Ovary (tissue), 1 donor: ENCODE data around the gene LMF2.

Source experiments
- EP300 ChIP-seq: sonication (generic); formaldehyde crosslinking; IDR thresholded peaks from one replicate; pipeline ENCODE4 v1.6.1; 2017; ENCODE audit warnings: antibody characterized with exemption
- POLR2A ChIP-seq: fragments of 450-650 bp; IDR thresholded peaks from one replicate; pipeline ENCODE4 v1.6.1; 2017; ENCODE audit warnings: antibody characterized with exemption, mild to moderate bottlenecking, moderate library complexity

GRCh38 chr22:50528682-50529415 lies 21.3 kb upstream of the LMF2 start:
- TF ChIP-seq POLR2A (no peak), EP300 (no peak)
